Measurements from ENCODE around the gene RAMACL. TPM values are rescaled to one million over a fixed set of nuclear protein-coding genes. Genes with fewer than 3 reads are reported as not detected.
"Not testable (repeated sequence)": the region's sequence is repeated elsewhere in the genome, so short reads cannot be mapped to it uniquely, and the experiment has no call there.

The RAMACL gene
- total RNA-seq, 2 experiments from 2014 or later, result 0.17 to 0.59 TPM

DNA sequence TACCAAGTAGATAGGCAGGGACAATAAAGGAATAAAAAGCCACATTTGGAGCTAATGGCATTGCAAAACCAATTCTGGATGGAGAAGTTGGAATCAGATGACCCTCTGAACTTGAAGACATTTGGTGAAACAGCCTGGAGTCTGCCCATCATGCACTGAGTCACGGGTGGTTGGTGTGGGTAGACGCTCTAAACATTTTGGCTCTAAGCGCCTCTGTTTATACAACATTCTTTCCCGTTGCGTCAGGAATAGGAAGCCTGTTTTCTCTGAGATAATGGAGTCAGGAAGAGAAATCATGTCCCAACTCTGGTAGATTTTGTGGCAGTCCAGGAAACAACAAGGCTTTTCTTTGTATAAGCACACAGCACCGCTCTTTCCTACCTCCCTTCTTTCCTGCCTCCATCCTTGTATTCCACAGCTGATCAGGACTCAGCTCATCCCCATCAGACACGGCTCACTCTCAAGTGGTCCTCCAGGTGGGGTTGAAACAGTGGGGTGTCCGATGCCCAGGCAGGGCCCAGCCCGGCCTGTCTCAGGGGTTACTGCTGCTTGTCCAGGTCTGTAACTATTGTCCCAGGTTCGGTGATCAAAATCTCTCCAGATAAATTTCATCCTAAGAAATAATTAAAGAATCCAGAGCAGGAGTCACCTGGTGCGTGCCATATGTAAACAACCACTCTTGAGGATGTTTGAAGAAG is 12.1 kb upstream of the RAMACL start:
- CTCF ChIA-PET, result no interaction called here
- POLR2A ChIA-PET, result no interaction called here

DNA sequence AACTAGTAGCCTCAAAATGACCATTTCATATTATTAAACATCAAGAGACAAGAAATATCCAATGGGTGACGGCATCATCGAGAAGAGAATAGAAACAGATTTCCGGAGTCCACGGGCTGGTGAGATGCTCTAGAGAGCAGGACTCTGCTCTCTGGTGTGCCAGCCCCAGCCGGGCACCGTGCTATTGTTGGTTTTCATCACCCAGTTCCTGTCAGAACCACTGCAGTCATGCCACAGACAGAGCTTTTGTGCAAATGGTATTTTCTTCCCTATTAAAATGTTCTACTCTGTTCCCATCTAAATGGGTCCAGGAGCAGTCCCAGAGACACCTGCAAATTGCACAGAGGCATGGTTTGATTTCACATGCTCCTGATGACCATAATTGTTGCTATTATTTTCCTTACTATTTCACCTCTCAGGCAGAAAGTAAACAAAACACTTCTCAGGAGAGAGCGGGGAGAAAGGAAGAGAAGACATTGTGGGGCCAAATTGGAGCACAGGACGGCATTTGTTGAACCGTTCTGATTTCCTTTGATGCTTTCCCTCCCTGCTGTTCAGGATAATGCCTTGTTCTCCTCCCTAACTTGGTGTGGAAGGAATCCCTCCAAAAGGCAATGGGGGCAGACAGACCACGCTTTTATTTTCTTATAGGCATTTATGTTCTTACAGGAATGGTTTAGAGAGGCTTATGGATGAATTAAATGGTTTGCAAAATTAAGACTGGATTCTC is 11.4 kb upstream of the RAMACL start:
- CTCF ChIA-PET, result no interaction called here
- POLR2A ChIA-PET, result no interaction called here

DNA sequence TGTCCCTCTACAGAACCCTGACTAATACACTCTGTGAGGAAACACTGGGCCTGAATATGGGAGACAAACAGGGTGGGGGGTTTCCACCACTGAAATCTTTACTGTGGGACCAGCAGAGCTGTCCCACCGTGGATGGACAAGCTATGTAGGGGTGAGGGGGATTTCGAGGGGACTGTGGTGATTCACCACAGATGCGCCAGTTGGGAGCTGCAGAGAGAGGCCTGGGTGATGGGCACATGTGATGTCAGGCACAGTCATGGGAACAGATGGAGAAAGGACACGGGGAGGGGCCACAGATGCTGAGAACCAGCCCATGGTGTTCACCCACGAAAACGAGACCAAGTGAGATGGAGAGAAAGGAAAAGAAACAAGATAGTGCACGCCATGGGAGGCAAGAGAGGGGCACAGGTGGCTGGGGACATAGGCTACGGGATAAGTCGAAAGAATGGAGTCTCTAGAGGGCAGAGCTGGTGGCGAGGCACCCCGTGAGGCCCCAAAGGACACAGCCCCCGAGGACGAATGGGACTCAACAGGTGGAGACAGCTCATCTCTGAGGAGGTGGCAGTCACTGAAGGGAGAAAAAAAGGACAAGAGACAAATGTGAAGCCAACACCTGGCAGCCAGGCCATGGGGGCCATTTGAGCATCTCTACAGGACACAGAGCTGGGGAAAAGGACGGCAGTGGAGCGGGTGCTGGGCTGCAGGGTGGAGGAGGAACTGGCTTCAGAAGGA is 10.5 kb upstream of the RAMACL start:
- ChIA-PET POLR2A (no interaction called here), CTCF (no interaction called here)

DNA sequence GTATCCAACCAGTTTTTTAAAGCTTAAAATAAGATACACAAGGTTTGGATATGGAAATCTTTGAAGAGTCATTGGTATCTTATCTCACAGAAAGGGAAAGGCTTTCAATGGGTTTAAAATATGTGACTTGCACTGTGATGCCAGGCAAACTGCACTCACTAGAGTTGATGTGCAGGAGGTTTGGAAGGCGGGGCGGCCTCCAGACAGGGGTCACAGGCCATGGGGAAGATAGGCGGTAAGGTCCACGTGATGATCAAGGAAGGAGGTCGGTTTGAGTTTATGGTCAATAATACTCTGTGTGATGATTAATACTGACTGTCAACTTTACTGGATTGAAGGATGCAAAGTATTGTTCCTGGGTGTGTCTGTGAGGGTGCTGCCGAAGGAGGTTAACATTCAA is 9.5 kb upstream of the RAMACL start:
- CTCF ChIA-PET, result no interaction called here
- POLR2A ChIA-PET, result no interaction called here

DNA sequence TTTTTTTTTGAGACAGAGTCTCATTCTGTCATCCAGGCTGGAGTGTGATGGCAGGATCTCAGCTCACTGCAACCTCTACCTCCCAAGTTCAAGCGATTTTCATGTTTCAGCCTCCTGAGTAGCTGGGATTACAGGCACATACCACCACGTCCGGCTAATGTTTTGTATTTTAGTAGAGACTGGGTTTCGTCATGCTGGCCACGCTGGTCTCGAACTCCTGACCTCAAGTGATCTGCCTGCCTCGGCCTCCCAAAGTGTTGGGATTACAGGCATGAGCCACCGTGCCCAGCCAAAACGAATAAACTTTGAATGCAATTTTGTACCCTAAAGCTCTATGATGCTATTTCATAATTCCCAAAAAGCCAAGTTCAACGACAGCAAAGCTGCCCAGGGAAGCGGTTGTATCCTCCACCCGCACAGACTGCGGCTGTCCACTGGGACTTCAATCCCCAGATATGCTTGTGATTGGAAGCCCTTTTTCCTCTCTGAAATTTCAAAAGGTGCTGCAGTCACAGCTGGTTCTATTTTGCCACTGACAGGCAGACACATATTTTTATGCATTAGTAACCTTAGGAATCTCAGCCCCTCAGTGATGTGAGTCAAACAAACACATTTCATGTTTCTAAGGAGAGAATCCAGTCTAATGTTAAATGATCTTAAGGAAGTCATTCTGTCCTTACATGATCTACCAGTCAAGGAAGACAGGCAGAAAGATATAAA is 8.7 kb upstream of the RAMACL start:
- POLR2A ChIA-PET, result no interaction called here
- CTCF ChIA-PET, result interaction anchor here (0.7 kb wide), 1 partner anchor 187 kb away, joined by 3 read pairs; no protein-coding TSS in a partner anchor

DNA sequence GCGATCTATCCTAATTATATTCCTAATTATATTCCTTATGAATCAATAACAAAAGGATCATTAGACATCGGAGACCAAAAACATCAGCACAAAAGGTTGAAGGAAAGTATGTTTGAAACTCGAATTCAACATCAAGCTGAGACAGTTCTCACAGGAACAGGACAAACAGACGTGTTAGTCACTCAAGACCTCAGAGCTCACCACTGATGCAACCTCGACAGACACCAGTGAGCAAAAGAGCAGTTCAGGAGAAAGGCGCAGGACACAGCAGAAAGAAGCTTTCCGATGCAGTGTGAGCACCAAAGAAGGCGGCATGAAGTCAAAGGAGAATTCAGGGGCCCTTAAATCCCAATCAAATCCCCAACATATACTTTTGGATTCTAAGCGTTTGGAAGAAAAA is 6.3 kb upstream of the RAMACL start:
- POLR2A ChIA-PET, result interaction anchor here (0.6 kb wide), 1 partner anchor 638 kb away, joined by 3 read pairs; no protein-coding TSS in a partner anchor

DNA sequence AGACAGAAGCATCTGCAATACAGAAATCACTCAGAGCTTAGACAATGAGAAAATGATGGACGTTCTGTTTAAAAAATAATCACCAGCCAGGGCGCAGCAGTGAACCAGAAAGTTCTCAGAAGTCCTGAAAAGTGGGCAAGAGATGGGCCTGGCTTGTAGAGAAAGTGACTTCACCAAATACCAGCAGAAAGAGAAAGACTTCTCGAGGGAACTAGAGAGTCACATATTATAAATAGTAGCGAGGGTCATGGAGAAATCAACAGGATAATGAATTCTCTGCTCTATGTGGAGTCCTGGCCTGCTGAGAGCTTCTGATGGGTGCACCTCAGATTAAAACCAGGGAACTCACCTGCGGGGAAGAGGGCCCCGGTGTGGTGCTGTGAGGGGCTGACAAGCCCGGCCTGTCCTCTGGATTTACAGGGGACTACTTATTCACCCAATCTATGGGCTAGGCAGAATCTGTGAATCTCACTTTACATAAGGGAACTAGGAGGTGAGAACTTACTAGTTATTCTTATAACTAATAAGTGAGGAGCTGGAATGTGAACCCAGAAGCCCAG is 5.6 kb upstream of the RAMACL start:
- ChIA-PET POLR2A (interaction anchor here (0.6 kb wide), 1 partner anchor 639 kb away, joined by 3 read pairs; no protein-coding TSS in a partner anchor), CTCF (no interaction called here)

More for the DNA sequence above, 6.3 kb upstream of the RAMACL start:
- CTCF ChIA-PET, result interaction anchor here (1.0 kb wide), 1 partner anchor 8 kb away, joined by 4 read pairs; no protein-coding TSS in a partner anchor

DNA sequence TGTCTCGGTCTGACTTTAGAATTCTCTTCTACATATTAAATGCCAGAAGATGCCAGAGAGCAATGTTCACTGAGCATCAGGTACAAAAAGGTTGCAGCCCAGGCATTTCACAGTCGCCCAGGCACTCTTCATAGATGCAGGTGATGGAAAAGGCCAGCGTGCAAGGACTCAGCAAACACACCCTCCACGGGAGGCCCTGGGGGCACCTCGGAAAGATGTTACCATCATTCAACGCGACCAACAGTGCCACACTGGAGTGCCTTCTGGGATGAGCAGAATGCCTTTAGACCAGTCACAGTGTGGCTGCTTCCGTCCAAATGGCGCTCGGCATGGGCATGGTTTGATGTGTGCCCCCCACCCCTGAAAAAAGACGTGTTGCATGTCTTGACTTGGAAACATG is 4.5 kb upstream of the RAMACL start:
- CTCF ChIA-PET, result no interaction called here
- POLR2A ChIA-PET, result no interaction called here

DNA sequence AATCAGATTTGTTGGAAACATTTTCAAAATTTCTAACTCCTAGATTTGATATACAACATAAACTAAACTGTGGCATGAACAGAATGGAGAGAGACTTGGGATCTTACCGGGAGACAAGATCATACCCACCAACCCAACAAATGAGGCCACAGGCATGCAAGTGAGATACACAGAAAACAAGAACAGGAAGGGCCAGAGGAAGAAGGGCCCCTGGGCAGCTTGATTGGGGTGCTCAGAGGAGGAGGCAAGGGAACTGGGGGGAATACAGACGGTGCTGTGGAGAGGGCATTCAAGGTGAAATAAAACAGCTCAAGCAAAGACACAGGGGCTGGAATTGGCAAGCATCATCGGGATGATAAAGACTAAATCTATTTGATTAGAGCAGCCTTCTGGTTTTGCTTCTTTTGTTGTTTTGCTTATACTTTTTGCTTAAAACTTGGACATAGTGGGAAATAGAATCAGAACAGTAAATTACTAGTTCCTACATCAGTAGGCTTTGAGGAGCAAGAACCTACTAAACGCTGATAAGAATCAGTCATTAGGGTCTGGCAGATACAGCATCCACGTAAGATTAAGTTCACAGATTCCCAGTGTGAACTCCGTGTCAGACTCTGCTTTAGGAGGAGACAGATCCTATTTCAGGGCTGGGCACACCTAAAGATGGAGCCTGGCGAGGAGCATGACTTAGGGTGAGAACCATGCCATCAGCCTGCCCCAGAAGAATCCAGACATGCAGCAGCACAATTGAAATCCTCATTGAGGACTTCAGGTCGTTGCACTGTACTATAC is 3.5 kb upstream of the RAMACL start:
- POLR2A ChIA-PET, result no interaction called here
- CTCF ChIA-PET, result no interaction called here

DNA sequence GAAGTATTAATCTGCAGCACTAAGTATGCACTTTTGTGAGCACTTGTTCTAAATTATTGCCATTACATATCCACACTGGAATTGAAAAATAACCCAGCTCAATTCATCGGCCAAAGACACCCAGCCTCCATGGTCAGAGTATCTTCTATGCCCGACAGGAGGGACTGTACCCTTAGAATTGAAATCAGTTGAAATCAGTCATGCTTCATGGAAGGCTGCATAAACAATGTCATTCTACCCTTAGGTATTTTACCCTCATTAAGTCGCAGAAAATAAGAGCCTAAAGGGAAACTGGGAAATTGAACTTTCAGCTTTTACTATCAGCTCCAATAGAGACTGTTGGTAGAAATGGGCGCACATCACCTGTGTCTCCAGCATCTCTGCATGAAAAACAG is 2.9 kb upstream of the RAMACL start:
- POLR2A ChIA-PET, result no interaction called here
- CTCF ChIA-PET, result no interaction called here

DNA sequence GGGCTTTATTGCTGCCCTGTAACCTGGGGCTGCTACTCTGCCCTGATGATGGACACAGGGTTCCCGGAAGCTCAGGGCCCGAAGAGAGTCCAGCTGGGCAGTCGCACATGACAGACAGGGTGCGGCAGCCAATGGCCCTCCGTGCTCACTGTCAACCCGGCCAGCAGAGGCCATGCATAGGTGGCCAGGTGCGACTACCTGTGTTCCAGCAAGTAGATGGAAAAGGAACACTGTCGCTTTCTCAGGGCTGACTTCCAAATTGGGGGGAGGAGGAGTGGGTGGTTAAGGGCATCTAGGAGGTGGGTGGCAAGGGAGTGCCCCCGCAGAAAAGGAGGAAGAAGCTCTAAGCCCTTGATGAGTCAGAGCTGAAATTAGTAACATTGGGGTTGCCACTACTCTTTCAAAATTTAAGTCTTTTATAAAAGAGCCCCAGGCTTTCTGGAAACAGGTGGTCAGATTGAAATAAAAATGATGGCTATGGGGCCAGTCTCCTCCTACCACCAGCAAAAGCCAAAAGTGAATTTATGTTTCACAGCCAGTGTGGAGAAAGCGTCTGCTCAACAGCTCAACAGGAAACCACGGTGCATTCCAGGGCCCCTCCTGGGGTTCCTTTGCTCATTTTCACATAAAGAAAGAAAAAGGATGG is 2.3 kb upstream of the RAMACL start:
- ChIA-PET CTCF (no interaction called here), POLR2A (no interaction called here)

DNA sequence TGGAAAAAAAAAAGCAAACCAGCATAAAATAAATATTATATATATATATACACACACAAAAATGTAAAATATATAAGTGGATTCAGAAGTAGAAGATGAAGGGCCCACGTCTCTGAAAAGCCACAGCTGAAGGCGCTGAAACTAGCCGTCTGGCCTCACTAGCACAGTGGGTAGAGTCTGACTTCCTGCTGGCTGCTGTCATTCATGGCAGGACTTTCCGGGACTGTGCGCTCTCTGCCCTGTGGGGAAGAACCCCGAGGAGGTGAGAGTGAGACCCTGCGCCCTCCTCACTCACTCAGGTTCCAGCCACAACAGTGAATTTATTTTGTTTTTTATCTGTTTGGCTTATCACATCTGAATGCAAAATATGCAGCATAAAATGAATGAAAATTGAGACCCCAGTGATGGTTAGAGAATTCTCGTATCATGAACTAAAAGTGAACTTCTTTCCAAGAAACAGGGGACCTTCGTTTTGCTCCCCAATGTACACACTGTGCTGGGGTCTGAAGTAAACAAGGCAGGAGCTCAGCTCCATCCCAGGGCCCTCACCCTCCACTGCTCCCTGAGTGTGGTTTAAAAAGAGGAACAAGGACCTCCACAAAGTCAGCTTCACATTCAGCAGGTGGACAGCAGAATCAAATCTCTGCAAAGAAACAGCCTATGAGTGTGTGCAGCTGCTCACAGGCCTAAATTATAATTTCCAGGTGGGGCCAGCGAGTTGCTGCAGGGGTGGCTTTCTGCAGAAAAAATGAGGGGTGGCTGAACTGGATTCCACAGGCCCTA is 1.3 kb upstream of the RAMACL start:
- CTCF ChIA-PET, result no interaction called here
- POLR2A ChIA-PET, result no interaction called here

DNA sequence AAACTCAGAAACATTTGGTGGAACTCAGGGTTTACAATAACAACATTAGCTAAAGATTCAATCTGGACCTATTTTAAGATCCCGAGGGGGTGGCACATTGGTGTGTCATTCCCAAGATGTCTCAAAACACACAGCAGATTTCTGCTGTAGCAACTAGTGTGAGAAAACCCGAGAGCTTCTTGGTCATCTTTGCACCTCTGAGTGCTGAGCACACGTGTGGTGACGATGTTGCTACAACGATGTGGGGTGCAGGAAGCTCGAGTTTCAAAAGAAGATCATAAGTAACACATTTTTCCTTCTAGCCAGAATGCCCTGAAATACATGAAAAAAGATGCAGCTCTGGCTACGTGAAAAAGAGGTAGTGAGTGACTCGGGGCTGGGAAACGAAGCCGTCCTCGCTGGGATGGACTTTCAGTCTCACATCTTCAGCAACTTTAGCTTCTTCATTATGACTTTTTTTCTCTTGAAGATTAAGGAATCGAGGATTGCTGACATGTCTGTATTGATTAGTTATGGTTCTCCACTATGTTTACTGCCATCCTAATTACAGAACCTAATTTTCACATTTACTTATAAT is 1.5 kb downstream of the RAMACL start:
- ChIA-PET POLR2A (interaction anchor here (0.7 kb wide), 1 partner anchor 190 kb away, joined by 9 read pairs; no protein-coding TSS in a partner anchor), CTCF (interaction anchor here (1.5 kb wide), 1 partner anchor 8 kb away, joined by 4 read pairs; no protein-coding TSS in a partner anchor)

DNA sequence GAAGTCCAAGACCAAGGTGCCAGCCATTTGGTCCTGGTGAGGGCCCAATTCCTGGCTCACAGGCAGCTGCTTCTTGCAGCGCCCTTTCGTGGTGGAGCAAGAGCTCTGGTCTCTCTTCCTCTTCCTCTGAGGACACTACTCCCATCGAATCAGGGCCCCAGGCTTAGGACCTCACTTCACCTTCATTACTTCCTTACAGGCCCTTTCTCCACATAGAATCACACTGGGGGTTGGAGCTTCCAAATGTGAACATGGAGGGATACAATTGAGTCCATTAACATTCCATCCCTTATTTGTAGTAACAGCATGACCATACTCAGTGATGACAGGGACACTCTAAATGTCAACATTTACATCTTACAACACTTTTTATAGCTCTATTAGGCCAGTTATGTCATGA is 2.3 kb downstream of the RAMACL start:
- ChIA-PET CTCF (interaction anchor here (1.5 kb wide), 1 partner anchor 9 kb away, joined by 4 read pairs; no protein-coding TSS in a partner anchor), POLR2A (no interaction called here)

DNA sequence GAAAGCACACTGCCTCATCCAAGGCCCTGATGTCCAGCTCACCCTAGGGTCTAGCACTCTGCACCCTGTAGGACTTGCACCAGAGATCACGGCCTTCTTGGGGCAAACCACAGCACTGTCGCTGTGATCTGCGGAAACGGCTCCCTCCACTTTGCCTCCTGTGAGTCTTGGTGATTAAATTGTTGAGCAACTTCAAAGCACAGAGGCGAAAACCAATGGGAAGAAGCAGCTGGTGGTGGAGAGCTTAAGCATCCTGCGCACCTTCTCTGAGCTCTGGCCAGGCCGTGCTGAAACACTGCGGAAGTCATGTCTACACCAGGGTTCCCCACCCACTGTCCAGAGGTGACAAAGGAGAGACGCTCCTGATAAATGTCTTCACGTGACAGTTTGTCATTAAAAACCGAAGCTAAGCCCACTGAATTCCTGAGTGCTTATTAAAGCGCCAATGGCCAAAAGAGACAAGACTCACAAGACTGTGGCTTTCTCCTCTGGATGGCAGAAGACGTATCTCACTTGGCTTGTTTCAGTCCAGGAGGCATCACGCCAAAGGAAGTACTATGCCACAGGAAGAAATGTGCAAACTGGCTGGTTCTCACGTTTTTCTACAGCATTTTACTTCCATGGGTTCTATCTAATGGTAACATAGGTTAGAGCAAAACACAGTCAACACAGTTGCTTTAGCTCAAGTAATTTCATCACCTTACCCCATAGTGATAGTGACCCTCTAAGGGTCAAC is 3.1 kb downstream of the RAMACL start:
- POLR2A ChIA-PET, result no interaction called here

DNA sequence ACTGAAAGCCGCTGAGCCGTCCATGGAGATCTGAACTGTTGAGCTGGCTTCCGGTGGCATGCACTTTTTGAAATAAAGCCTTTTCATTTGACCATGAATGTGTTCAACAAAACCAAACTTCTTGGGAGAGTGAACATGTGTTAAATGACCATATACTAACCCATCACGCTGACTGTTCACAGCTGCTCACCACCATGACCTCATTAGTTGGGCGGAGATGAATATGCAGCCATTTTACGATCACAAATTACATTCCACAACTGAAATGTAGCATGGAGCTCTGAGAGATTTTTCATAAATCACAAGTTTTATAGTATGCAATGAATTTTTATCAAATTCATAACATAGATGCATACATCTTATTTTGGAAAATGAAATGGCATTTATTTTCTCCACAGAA is 4.2 kb downstream of the RAMACL start:
- CTCF ChIA-PET, result no interaction called here
- POLR2A ChIA-PET, result no interaction called here

More for the DNA sequence above, 3.1 kb downstream of the RAMACL start:
- CTCF ChIA-PET, result no interaction called here

DNA sequence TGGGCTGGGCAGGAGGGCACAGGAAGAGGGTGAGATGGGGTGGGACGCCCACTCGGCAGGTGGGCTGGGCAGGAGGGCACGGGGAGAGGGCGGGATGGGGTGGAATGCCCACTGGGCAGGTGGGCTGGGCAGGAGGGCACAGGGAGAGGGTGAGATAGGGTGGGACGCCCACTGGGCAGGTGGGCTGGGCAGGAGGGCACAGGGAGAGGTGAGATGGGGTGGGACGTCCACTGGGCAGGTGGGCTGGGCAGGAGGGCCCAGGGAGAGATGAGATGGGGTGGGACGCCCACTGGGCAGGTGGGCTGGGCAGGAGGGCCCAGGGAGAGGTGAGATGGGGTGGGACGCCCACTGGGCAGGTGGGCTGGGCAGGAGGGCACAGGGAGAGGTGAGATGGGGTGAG is 4.7 kb downstream of the RAMACL start:
- POLR2A ChIA-PET, CTCF ChIA-PET: not testable (repeated sequence)
